Measurements from ENCODE around the gene PAK1. TPM values are rescaled to one million over a fixed set of nuclear protein-coding genes. Genes with fewer than 3 reads are reported as not detected.

The PAK1 gene
- total RNA-seq, 2 donors from 2014 or later: 104 to 123 TPM

GRCh38 chr11:77508019-77508418 is 34.1 kb upstream of the PAK1 start:
- intact Hi-C loops (cut with DNase I): no loop called here
- H3K27me3 ChIP-seq: no peaks in the 10 kb centered on the region
- H3K9ac ChIP-seq (ENCODE audit: low read depth in 2 of 2, low read length in 2 of 2): no peak overlapping the region
- TF ChIP-seq CTCF (IDR thresholded peaks at IDR 0.05): no peak
- no peaks in the 10 kb centered on the region for H3K36me3 ChIP-seq
- no peaks in the 10 kb centered on the region for H3K9me3 ChIP-seq
- DNase-seq: no peak
- H3K27ac ChIP-seq: no peak overlapping the region
- H3K4me1 ChIP-seq: no peaks in the 10 kb centered on the region
- no peak overlapping the region for H3K4me3 ChIP-seq

DNA sequence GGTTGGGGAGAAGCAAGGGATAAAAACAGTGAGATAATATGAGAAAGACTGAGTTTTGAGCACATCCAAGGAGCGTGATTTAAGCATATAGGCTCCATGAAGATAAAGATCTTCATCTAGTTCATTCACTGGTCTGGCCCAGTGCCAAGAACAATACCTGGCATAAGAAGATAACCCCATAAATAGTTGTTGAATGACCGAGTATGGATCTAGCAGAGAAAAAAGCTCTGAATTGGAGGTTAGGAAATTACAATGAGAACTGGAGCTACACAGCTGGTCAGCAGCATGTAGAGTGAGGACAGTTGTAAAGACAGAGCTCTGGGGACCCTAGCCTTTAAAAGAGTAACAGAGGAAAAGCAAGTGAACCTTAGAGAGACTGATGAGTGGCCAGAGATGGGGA is 33.0 kb upstream of the PAK1 start:
- H3K4me1 ChIP-seq: no peaks in the 10 kb centered on the region
- no peak overlapping the region for H3K4me3 ChIP-seq
- intact Hi-C loops (cut with DNase I): no loop called here
- peak; percentile 53 for DNase-seq
- H3K27me3 ChIP-seq: no peaks in the 10 kb centered on the region
- H3K9ac ChIP-seq (ENCODE audit: low read depth in 2 of 2, low read length in 2 of 2): no peak overlapping the region
- no peak for TF ChIP-seq CTCF (IDR thresholded peaks at IDR 0.05)
- no peaks in the 10 kb centered on the region for H3K36me3 ChIP-seq
- no peaks in the 10 kb centered on the region for H3K9me3 ChIP-seq
- no peak overlapping the region for H3K27ac ChIP-seq

GRCh38 chr11:77505956-77506355 is 32.1 kb upstream of the PAK1 start:
- no peaks in the 10 kb centered on the region for H3K27me3 ChIP-seq
- no peak for TF ChIP-seq CTCF (IDR thresholded peaks at IDR 0.05)
- no peaks in the 10 kb centered on the region for H3K9me3 ChIP-seq
- no peak for DNase-seq
- no peak overlapping the region for H3K9ac ChIP-seq (ENCODE audit: low read depth in 2 of 2, low read length in 2 of 2)
- H3K4me1 ChIP-seq: peaks cover 7% of the 10 kb centered on the region
- H3K27ac ChIP-seq: no peak overlapping the region
- no peak overlapping the region for H3K4me3 ChIP-seq
- intact Hi-C loops (cut with DNase I): no loop called here
- no peaks in the 10 kb centered on the region for H3K36me3 ChIP-seq

- intact Hi-C loops (cut with DNase I): no loop called here
- no peak for TF ChIP-seq CTCF (IDR thresholded peaks at IDR 0.05)
- H3K27ac ChIP-seq: no peak overlapping the region
Observed at GRCh38 chr11:77503006-77503405, 29.1 kb upstream of the PAK1 start.

DNA sequence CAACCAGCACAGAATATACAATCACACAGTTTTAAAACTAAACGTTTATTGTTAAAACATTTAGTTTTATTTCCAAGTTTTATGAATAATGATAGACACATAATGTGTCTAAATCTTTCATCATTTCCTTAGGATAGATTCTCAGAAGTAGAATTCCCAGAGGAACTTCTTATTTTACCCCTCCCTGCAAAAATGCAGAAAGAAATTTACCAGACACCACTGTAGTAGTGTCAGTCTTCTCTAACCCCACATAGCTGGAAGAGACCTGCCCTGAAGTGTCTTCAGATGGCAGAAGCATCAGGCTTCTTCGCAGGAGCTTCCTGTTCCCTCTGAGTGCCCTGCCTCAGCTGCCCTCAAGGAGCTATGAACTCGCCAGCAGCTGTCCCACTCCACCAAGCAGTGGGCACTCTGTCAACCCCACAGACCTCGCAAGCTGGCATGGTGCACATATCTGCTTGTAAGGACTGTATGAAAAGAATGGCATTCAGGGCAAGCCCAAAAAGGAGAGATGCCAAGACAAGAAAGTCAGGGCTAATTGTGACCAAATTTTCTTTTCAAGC is 28.5 kb upstream of the PAK1 start:
- Histone ChIP-seq H3K4me3 (no peak overlapping the region), H3K4me1 (peaks cover 8% of the 10 kb centered on the region), H3K27me3 (no peaks in the 10 kb centered on the region), H3K36me3 (no peaks in the 10 kb centered on the region), H3K27ac (no peak overlapping the region), H3K9me3 (no peaks in the 10 kb centered on the region), H3K9ac (ENCODE audit: low read depth in 2 of 2, low read length in 2 of 2) (no peak overlapping the region)
- intact Hi-C loops (cut with DNase I): no loop called here
- TF ChIP-seq CTCF (IDR thresholded peaks at IDR 0.05): no peak
- no peak for DNase-seq

More at GRCh38 chr11:77503006-77503405, 29.1 kb upstream of the PAK1 start:
- H3K4me3 ChIP-seq: no peak overlapping the region
- DNase-seq: no peak
- no peak overlapping the region for H3K9ac ChIP-seq (ENCODE audit: low read depth in 2 of 2, low read length in 2 of 2)
- no peaks in the 10 kb centered on the region for H3K36me3 ChIP-seq
- H3K27me3 ChIP-seq: no peaks in the 10 kb centered on the region
- no peaks in the 10 kb centered on the region for H3K9me3 ChIP-seq
- H3K4me1 ChIP-seq: peaks cover 8% of the 10 kb centered on the region
